Muscle layer of colon (tissue), 2 donors: ENCODE results near the gene BPIFB1.

ENCODE experiments used
- H3K27ac ChIP-seq: one replicate; pipeline ENCODE4 v1.7.0; 2013; ENCODE audit warnings: low read depth, mild to moderate bottlenecking, low read length, moderate library complexity
- H3K27me3 ChIP-seq, 2 donors: one replicate each; pipeline ENCODE4 v1.7.0; 2013; ENCODE audit warnings: low read length in 2 of 2, mild to moderate bottlenecking in 2 of 2; ENCODE audit not compliant: insufficient read depth in 2 of 2, control insufficient read depth in 1 of 2
- H3K36me3 ChIP-seq: one replicate; pipeline ENCODE4 v1.7.0; 2013; ENCODE audit warnings: mild to moderate bottlenecking, low read length; ENCODE audit not compliant: insufficient read depth
- H3K4me1 ChIP-seq: one replicate; pipeline ENCODE4 v1.7.0; 2013; ENCODE audit warnings: mild to moderate bottlenecking, low read length; ENCODE audit not compliant: insufficient read depth
- H3K4me3 ChIP-seq, 2 donors: one replicate each; pipeline ENCODE4 v1.7.0; 2013; ENCODE audit warnings: low read length in 2 of 2, low read depth in 1 of 2, mild to moderate bottlenecking in 1 of 2, moderate library complexity in 1 of 2
- H3K9ac ChIP-seq: one replicate; pipeline ENCODE4 v1.7.0; 2013; ENCODE audit warnings: low read length
- H3K9me3 ChIP-seq: one replicate; pipeline ENCODE4 v1.7.0; 2013; ENCODE audit warnings: mild to moderate bottlenecking, low read length
- donor health status: abdominal sarcoma.
- donor health status: Adenocarcinoma of cecum.

Gene BPIFB1

DNA sequence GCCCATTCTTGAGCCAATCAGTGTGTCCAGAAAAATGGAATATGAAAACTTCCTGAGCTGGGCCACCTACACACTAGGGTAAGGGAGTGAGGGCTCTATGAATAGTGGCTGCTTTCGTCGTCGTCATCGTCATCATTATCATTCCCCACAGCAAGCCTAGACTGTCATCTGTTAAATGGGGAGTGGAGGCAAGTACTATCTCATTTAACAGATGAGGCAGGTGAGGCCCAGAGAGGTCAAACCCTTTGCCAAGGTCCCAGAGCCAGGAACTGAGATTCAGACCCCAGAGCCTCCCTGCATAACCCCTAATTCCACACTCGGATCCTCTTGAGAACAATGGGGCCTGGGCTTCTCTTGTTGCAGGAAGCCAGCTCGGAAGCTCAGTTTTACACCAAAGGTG lies 20.6 kb downstream of the BPIFB1 start:
- Histone ChIP-seq H3K36me3 (no peaks in the 10 kb centered on the region), H3K27ac (no peak overlapping the region), H3K9me3 (no peaks in the 10 kb centered on the region), H3K4me3 (no peak overlapping the region), H3K4me1 (peaks cover 4% of the 10 kb centered on the region), H3K9ac (no peak overlapping the region), H3K27me3 (no peaks in the 10 kb centered on the region)

DNA sequence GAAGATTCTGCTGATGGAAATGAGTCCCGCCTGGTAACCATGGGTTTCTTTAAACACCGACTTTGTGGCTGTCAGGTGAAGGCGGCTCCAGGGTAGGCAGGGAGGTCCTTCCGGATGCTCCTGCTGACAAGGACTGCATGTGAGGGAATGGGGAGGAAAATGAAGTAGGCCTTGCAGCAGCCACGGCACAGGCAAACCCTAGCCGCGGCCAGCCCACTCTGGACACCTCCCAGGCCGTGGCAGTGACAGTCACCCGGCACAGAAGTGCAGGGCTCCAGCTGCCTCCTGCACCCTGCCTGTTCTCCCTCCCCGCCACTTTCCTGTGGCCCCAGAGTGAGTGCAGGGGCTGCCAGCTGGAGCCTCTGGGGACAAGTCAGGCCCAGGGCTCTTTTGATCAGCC lies 21.0 kb downstream of the BPIFB1 start:
- no peaks in the 10 kb centered on the region for H3K27me3 ChIP-seq
- H3K27ac ChIP-seq, result no peak overlapping the region
- H3K9me3 ChIP-seq, result no peaks in the 10 kb centered on the region
- H3K36me3 ChIP-seq, result no peaks in the 10 kb centered on the region
- peaks cover 3% of the 10 kb centered on the region for H3K4me1 ChIP-seq
- no peak overlapping the region for H3K9ac ChIP-seq
- H3K4me3 ChIP-seq, result no peak overlapping the region

GRCh38 chr20:33305589-33306057 lies 22.6 kb downstream of the BPIFB1 start:
- Histone ChIP-seq H3K9me3 (no peaks in the 10 kb centered on the region), H3K9ac (no peak overlapping the region), H3K4me1 (no peaks in the 10 kb centered on the region), H3K27ac (no peak overlapping the region), H3K4me3 (no peak overlapping the region), H3K27me3 (no peaks in the 10 kb centered on the region), H3K36me3 (no peaks in the 10 kb centered on the region)

DNA sequence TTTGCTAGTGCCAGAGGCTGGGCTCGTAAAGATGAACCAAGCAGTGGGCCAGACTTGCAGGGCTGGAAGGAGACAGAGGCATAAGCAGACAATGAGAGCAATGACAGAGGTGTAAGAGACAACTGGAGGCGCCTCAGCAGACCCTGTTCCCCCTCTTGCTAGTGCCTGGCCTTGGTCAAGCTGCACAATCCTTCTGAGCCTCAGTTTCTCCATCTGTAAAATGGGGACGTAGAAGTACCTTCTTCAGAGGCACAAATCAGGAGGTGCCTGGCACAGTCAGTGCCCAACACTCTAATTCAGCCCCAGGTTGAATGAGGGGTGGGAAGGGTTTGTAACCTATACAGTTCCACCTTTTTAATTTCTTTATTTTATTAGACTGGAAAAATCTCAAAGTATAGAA lies 23.2 kb downstream of the BPIFB1 start:
- Histone ChIP-seq H3K36me3 (no peaks in the 10 kb centered on the region), H3K9ac (no peak overlapping the region), H3K4me1 (no peaks in the 10 kb centered on the region), H3K27me3 (no peaks in the 10 kb centered on the region), H3K9me3 (no peaks in the 10 kb centered on the region), H3K4me3 (no peak overlapping the region), H3K27ac (no peak overlapping the region)

DNA sequence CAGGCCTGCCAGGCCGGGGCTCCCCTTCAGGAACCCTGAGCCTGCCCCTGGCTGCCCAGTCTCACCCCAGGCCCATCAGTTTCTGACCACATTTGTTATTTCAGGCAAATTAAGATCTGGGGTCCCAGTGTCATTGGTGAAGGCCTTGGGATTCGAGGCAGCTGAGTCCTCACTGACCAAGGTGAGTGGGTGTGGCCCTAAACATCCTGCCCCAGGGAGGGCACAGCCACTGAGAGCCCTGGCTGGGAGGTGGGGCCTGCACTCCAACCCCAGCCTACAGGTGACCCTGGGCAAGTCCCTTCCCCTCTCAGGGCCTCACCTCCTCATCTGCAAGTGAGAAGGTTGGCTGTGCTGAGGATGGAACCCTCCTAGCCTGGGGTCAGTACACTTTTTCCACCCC lies 23.8 kb downstream of the BPIFB1 start:
- Histone ChIP-seq H3K27me3 (no peaks in the 10 kb centered on the region), H3K9me3 (no peaks in the 10 kb centered on the region), H3K4me1 (no peaks in the 10 kb centered on the region), H3K4me3 (no peak overlapping the region), H3K9ac (no peak overlapping the region), H3K36me3 (no peaks in the 10 kb centered on the region), H3K27ac (no peak overlapping the region)

GRCh38 chr20:33308668-33309067 lies 25.7 kb downstream of the BPIFB1 start:
- no peak overlapping the region for H3K4me3 ChIP-seq
- no peaks in the 10 kb centered on the region for H3K27me3 ChIP-seq
- no peaks in the 10 kb centered on the region for H3K4me1 ChIP-seq

DNA sequence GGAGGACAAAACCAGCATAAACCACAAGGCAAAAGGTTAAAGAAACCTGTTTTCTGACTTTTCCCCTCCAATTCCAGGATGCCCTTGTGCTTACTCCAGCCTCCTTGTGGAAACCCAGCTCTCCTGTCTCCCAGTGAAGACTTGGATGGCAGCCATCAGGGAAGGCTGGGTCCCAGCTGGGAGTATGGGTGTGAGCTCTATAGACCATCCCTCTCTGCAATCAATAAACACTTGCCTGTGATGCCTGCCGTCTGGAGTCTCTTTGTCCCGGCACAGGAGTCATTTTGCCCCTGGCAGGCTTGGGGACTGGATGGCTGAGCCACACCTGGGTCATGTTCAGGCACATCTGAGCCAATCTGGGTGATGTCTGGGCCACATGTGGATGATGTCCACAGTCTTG lies 26.6 kb downstream of the BPIFB1 start:
- Histone ChIP-seq H3K4me1 (no peaks in the 10 kb centered on the region), H3K36me3 (no peaks in the 10 kb centered on the region), H3K9ac (no peak overlapping the region), H3K9me3 (no peaks in the 10 kb centered on the region), H3K4me3 (no peak overlapping the region), H3K27me3 (no peaks in the 10 kb centered on the region), H3K27ac (no peak overlapping the region)

More at GRCh38 chr20:33308668-33309067, 25.7 kb downstream of the BPIFB1 start:
- no peaks in the 10 kb centered on the region for H3K9me3 ChIP-seq
- no peak overlapping the region for H3K27ac ChIP-seq
- no peaks in the 10 kb centered on the region for H3K36me3 ChIP-seq
- H3K9ac ChIP-seq, result no peak overlapping the region

- no peak overlapping the region for H3K4me3 ChIP-seq
- no peak overlapping the region for H3K27ac ChIP-seq
- H3K9ac ChIP-seq, result no peak overlapping the region
- H3K9me3 ChIP-seq, result no peaks in the 10 kb centered on the region
- H3K36me3 ChIP-seq, result no peaks in the 10 kb centered on the region
- H3K27me3 ChIP-seq, result no peaks in the 10 kb centered on the region
- no peaks in the 10 kb centered on the region for H3K4me1 ChIP-seq
Measured at GRCh38 chr20:33310327-33310899, 27.4 kb downstream of the BPIFB1 start.

DNA sequence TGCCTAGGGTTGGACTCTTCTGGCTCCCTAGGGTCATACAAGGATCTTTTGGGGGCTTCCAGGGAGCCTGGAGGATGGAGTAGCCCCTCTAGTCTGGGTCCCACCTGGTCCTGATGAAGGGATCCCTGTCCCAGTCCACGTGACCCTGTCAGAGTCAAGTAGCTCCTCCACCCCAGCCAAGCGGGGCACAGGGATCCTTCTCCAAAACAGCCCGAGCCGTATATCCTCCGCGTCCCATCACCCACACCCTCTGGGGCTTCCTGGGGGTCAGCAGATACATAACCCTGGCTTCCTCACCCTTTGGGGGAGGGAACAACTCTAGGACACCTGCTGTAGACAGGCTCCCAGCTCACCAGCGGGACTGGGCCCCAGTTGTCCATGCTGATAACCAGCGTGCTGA lies 28.0 kb downstream of the BPIFB1 start:
- no peaks in the 10 kb centered on the region for H3K4me1 ChIP-seq
- no peaks in the 10 kb centered on the region for H3K9me3 ChIP-seq
- no peaks in the 10 kb centered on the region for H3K36me3 ChIP-seq
- H3K27me3 ChIP-seq, result no peaks in the 10 kb centered on the region
- no peak overlapping the region for H3K4me3 ChIP-seq
- no peak overlapping the region for H3K27ac ChIP-seq
- no peak overlapping the region for H3K9ac ChIP-seq

GRCh38 chr20:33311996-33312395 lies 29.0 kb downstream of the BPIFB1 start:
- Histone ChIP-seq H3K4me1 (no peaks in the 10 kb centered on the region), H3K27ac (no peak overlapping the region), H3K9ac (no peak overlapping the region), H3K27me3 (no peaks in the 10 kb centered on the region), H3K36me3 (no peaks in the 10 kb centered on the region), H3K9me3 (no peaks in the 10 kb centered on the region), H3K4me3 (no peak overlapping the region)

GRCh38 chr20:33312583-33312982 lies 29.6 kb downstream of the BPIFB1 start:
- Histone ChIP-seq H3K9me3 (no peaks in the 10 kb centered on the region), H3K9ac (no peak overlapping the region), H3K27ac (no peak overlapping the region), H3K36me3 (no peaks in the 10 kb centered on the region), H3K27me3 (no peaks in the 10 kb centered on the region), H3K4me3 (no peak overlapping the region), H3K4me1 (no peaks in the 10 kb centered on the region)

DNA sequence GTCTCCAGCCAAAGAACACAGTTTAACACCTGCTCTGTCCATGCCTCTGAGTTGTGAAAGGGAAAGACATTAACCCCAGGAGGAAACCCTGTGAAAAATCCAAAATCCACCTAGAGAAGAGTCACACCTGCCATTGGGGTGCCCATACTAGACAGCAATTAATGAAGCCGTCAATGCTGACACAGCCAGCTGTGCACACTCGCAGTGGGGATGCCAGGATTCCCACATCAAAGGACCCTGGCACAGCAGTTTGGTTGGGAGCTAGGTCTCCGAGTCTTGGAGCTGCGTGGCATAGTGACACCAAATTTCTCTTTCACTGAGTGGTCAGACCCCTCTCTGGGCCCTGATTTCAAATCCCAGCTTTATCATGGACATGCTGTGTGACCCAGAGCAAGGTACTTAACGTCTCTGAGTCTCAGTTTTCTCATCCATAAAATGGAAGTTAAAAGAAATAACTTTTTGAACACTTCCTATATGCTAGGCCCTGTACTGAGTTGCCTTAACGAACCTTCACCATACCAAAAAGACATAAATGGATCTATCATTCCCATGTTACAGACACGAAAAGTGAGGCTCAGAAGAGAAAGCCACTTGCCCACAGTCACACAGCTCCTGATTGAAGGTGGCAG lies 30.8 kb downstream of the BPIFB1 start:
- H3K27ac ChIP-seq, result no peak overlapping the region
- H3K36me3 ChIP-seq, result no peaks in the 10 kb centered on the region
- H3K9me3 ChIP-seq, result no peaks in the 10 kb centered on the region

More for the DNA sequence above, 30.8 kb downstream of the BPIFB1 start:
- H3K9ac ChIP-seq, result no peak overlapping the region
- no peak overlapping the region for H3K4me3 ChIP-seq
- H3K4me1 ChIP-seq, result no peaks in the 10 kb centered on the region
- H3K27me3 ChIP-seq, result no peaks in the 10 kb centered on the region
